Neutrophil (primary cell): ENCODE results near the gene LRCOL1.
A peak's percentile ranks its signal among the peaks of the same experiment; 100 is the strongest.
"Not testable (repeated sequence)": the region's sequence is repeated elsewhere in the genome, so short reads cannot be mapped to it uniquely, and the experiment has no call there.

Experiments used
- H3K27ac ChIP-seq: fragments of 200-600 bp; sonication (generic); 2 replicates; pipeline ENCODE4 v1.5.1; 2016; ENCODE audit warnings: mild to moderate bottlenecking, moderate library complexity
- H3K27me3 ChIP-seq: fragments of 200-600 bp; sonication (generic); 2 replicates; pipeline ENCODE4 v1.6.0; 2016; ENCODE audit warnings: mild to moderate bottlenecking
- H3K36me3 ChIP-seq: fragments of 200-600 bp; sonication (generic); 2 replicates; pipeline ENCODE4 v1.5.1; 2017
- H3K4me1 ChIP-seq, 2 experiments: fragments of 200-600 bp in 1 of 2; sonication (generic) in 1 of 2; 1 replicate in 1 of 2; 2 replicates in 1 of 2; pipeline versions ENCODE4 v1.5.1 to v1.6.1; 2013 to 2016; ENCODE audit warnings: low read depth in 1 of 2, low read length in 1 of 2, mild to moderate bottlenecking in 1 of 2, moderate library complexity in 1 of 2; ENCODE audit not compliant: control insufficient read depth in 1 of 2, insufficient read depth in 1 of 2
- H3K4me3 ChIP-seq, 2 experiments: fragments of 200-600 bp in 1 of 2; sonication (generic) in 1 of 2; 1 replicate in 1 of 2; 2 replicates in 1 of 2; pipeline ENCODE4 v1.5.1; 2013 to 2016; ENCODE audit warnings: low read depth in 1 of 2, low read length in 1 of 2, mild to moderate bottlenecking in 1 of 2, moderate library complexity in 1 of 2
- H3K9me3 ChIP-seq: fragments of 200-600 bp; sonication (generic); 2 replicates; pipeline ENCODE4 v1.5.1; 2016
- TF ChIP-seq, protein P1 (sequence below): fragments of 200-600 bp; sonication (generic); IDR thresholded peaks from 2 replicates; pipeline ENCODE4 v1.5.1; 2016; ENCODE audit warnings: antibody characterized with exemption

LRCOL1 gene

GRCh38 chr12:132602572-132603239, 7.7 kb downstream of the LRCOL1 start:
- TF ChIP-seq, protein P1, sequence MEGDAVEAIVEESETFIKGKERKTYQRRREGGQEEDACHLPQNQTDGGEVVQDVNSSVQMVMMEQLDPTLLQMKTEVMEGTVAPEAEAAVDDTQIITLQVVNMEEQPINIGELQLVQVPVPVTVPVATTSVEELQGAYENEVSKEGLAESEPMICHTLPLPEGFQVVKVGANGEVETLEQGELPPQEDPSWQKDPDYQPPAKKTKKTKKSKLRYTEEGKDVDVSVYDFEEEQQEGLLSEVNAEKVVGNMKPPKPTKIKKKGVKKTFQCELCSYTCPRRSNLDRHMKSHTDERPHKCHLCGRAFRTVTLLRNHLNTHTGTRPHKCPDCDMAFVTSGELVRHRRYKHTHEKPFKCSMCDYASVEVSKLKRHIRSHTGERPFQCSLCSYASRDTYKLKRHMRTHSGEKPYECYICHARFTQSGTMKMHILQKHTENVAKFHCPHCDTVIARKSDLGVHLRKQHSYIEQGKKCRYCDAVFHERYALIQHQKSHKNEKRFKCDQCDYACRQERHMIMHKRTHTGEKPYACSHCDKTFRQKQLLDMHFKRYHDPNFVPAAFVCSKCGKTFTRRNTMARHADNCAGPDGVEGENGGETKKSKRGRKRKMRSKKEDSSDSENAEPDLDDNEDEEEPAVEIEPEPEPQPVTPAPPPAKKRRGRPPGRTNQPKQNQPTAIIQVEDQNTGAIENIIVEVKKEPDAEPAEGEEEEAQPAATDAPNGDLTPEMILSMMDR: no peak
- H3K4me1 ChIP-seq: peaks cover 0 to 8% of the 10 kb centered on the region in 2 experiments
- H3K36me3 ChIP-seq: no peaks in the 10 kb centered on the region
- no peak overlapping the region for H3K4me3 ChIP-seq
- no peaks in the 10 kb centered on the region for H3K9me3 ChIP-seq
- H3K27me3 ChIP-seq: peaks cover 100% of the 10 kb centered on the region
- no peak overlapping the region for H3K27ac ChIP-seq

DNA sequence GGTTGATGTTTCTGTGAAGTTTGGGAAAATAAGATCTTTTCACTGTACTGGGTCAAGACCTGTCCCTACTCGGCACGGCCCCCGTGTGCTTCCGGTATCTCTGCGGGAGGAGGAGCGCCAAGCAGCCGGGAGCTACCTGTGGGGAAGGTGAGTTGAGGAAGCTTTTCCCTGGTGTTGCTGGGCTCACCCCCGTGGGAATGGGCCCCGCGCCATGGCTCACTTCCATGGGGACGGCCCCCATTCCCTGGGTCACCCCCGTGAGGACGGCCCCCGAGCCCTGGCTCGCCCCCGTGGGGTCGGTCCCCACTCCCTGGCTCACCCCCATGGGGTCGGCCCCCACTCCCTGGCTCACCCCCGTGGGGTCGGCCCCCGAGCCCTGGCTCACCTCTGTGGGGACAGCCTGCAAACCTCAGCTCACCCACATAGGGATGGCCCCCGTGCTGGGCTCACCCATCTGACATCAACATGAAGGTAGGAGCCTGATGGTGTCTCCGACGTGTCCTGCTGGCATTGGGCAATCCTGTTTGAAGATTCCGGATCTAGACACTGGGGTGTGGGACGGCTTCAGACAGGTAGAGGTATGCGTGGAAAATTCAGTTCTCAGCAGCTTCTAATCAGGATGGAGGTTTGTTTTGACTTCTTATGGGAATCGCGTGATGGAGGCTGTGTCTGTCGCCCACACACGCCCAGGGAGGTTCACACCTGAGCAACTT, 9.1 kb downstream of the LRCOL1 start:
- peaks cover 0 to 8% of the 10 kb centered on the region in 2 experiments for H3K4me1 ChIP-seq
- TF ChIP-seq, protein P1: no peak
- H3K9me3 ChIP-seq: no peaks in the 10 kb centered on the region
- no peak overlapping the region for H3K27ac ChIP-seq
- no peaks in the 10 kb centered on the region for H3K36me3 ChIP-seq
- H3K4me3 ChIP-seq: no peak overlapping the region
- peaks cover 100% of the 10 kb centered on the region for H3K27me3 ChIP-seq

- Histone ChIP-seq H3K9me3 (no peaks in the 10 kb centered on the region), H3K27ac (no peak overlapping the region), H3K4me1 (peaks cover 0 to 8% of the 10 kb centered on the region in 2 experiments), H3K27me3 (peaks cover 100% of the 10 kb centered on the region), H3K4me3 (no peak overlapping the region), H3K36me3 (no peaks in the 10 kb centered on the region)
- TF ChIP-seq, protein P1: no peak
These were observed 10.0 kb downstream of the LRCOL1 start for GRCh38 chr12:132600048-132601032.

DNA sequence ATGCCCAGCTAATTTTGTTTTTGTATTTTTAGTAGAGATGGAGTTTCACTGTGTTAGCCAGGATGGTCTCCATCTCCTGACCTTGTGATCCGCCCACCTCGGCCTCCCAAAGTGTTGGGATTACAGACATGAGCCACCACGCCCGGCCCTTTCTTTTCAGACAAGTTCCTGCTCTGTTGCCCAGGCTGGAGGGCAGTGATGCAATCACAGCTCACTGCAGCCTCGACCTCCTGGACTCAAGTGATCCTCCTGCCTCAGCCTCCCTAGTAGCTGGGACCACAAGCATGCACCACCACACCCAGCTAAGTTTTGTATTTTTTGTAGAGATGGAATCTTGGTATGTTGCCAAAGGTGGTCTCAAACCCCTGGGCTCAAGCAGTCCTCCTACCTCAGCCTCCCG, 10.9 kb downstream of the LRCOL1 start:
- H3K9me3 ChIP-seq, H3K27ac ChIP-seq, H3K4me3 ChIP-seq, H3K4me1 ChIP-seq, H3K36me3 ChIP-seq: not testable (repeated sequence)
- H3K27me3 ChIP-seq: peaks cover 98% of the 10 kb centered on the region

DNA sequence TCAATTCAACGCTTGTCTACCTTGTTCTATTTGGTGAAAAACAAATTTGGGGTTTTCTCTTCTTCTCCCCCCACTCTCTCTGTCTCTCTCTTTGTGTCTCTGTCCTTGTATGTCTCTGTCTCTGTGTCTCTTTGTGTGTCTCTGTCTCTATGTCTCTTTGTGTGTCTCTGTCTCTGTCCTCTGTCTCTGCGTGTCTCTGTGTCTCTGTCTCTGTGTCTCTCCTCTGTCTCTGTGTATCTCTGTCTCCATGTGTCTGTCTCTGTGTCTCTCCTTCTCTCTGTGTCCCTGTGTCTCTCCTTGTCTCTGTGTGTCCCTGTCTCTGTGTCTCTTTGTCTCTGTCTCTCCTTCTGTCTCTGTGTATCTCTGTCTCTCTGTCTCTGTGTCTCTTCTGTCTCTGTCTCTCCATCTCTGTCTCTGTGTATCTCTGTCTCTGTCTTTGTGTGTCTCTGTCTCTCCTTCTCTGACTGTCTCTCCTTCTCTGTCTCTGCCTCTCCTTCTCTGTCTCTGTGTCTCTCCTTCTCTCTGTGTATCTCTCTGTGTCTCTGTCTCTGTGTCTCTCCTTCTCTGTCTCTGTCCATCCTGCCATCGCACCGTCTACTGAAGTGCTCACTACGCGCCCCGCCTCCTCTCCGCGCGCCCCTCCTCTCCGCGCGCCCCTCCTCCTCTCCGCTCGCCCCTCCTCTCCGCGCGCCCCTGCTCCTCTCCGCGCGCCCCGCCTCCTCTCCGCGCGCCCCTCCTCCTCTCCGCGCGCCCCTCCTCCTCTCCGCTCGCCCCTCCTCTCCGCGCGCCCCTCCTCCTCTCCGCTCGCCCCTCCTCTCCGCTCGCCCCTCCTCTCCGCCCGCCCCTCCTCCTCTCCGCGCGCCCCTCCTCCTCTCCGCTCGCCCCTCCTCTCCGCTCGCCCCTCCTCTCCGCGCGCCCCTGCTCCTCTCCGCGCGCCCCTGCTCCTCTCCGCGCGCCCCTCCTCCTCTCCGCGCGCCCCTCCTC, 12.8 kb downstream of the LRCOL1 start:
- peaks cover 92% of the 10 kb centered on the region for H3K27me3 ChIP-seq
- TF ChIP-seq, protein P1: no peak
- no peaks in the 10 kb centered on the region for H3K9me3 ChIP-seq
- peaks cover 0 to 8% of the 10 kb centered on the region in 2 experiments for H3K4me1 ChIP-seq
- peak overlapping the region in 1 of 2 experiments; percentile 15 for H3K4me3 ChIP-seq
- no peak overlapping the region for H3K27ac ChIP-seq
- H3K36me3 ChIP-seq: no peaks in the 10 kb centered on the region
